Neural progenitor cell (in vitro differentiated cells): ENCODE measurements around the gene GUSB.

ENCODE experiments used
- CTCF ChIP-seq: fragments of 200-600 bp; sonication (generic); IDR thresholded peaks from 2 replicates; pipeline ENCODE4 v1.5.1; 2017; ENCODE audit warnings: antibody characterized with exemption, mild to moderate bottlenecking
- EZH2 ChIP-seq: fragments of 200-600 bp; sonication (generic); IDR thresholded peaks from 2 replicates; pipeline ENCODE4 v1.6.1; 2017; ENCODE audit warnings: antibody characterized with exemption, mild to moderate bottlenecking, moderate library complexity

DNA sequence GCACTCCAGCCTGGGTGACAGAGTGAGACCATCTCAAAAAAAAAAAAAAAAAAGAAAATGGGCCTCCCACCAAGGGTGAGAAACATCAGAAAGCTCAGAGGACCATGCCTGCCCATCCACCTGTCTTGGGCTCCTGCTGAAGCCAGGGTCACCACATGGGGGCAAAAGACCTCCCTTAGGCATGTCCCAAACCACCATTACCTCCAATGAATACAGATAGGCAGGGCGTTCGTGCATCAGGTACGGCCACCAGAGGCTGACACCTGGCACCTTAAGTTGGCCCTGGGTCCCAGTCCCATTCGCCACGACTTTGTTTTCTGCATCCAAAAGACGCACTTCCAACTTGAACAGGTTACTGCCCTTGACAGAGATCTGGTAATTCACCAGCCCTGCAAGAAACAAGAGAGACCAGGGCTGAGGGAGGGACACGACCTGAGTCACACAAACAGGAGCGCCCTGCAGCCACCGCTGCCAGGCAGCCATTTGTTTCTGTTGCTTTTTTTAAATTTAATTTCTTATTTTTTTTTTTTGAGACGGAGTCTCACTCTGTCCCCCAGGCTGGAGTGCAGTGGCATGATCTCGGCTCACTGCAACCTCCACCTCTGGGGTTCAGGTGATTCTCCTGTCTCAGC, 6.1 kb downstream of the GUSB start:
- TF ChIP-seq CTCF (no peak), EZH2 (no peak)
